K562 (cell line): Measurements from ENCODE around the gene MAN2B1. TPM values are rescaled to one million over a fixed set of nuclear protein-coding genes. Genes with fewer than 3 reads are reported as not detected.

Experiments
- CBFA2T2 ChIP-seq: fragments of 450-650 bp; conservative IDR thresholded peaks from 2 replicates; pipeline ENCODE4 v1.6.1; 2017; ENCODE audit warnings: mild to moderate bottlenecking
- CBX5 ChIP-seq: IDR thresholded peaks from 2 replicates; pipeline ENCODE4 v1.6.1; 2014; ENCODE audit warnings: low read depth, borderline replicate concordance
- CBX8 ChIP-seq: fragments of 200-600 bp; sonication (generic); IDR thresholded peaks from 2 replicates; pipeline ENCODE4 v1.6.1; 2012; ENCODE audit warnings: borderline replicate concordance, mixed run types, low read depth, mild to moderate bottlenecking, moderate library complexity, mixed read lengths, low read length, control low read depth, inconsistent platforms; ENCODE audit not compliant: poor library complexity, severe bottlenecking; ENCODE audit errors: extremely low read depth
- EGR1 ChIP-seq: fragments of 450-650 bp; conservative IDR thresholded peaks from 2 replicates; pipeline ENCODE4 v1.6.1; 2017; ENCODE audit warnings: mild to moderate bottlenecking
- ELF4 ChIP-seq: fragments of 450-650 bp; formaldehyde crosslinking; IDR thresholded peaks from 2 replicates; pipeline ENCODE4 v1.4.0; 2022; ENCODE audit warnings: missing genetic modification characterization
- JUND ChIP-seq, 2 experiments: IDR thresholded peaks; 2 replicates in 1 of 2; 3 replicates in 1 of 2; pipeline ENCODE4 v1.6.1; 2011; ENCODE audit warnings: borderline replicate concordance in 2 of 2, low read depth in 2 of 2, low read length in 2 of 2, improper control_type of control experiment in 1 of 2, missing biosample characterization in 1 of 2, missing genetic modification characterization in 1 of 2, missing genetic modification reagents in 1 of 2
- LARP7 ChIP-seq: fragments of 450-650 bp; IDR thresholded peaks from 2 replicates; pipeline ENCODE4 v1.6.1; 2016
- MNT ChIP-seq, 2 experiments: fragments of 450-650 bp; conservative IDR thresholded peaks; 2 replicates each; pipeline ENCODE4 v1.6.1; 2017; ENCODE audit warnings: mild to moderate bottlenecking in 2 of 2, moderate library complexity in 2 of 2
- NELFE ChIP-seq: IDR thresholded peaks from 2 replicates; pipeline ENCODE4 v1.6.1; 2011; ENCODE audit warnings: mild to moderate bottlenecking; ENCODE audit not compliant: insufficient read depth, insufficient read length
- RBM14 ChIP-seq: fragments of 200-400 bp; formaldehyde crosslinking; IDR thresholded peaks from 2 replicates; pipeline ENCODE4 v1.6.1; 2018; ENCODE audit warnings: low read depth, mild to moderate bottlenecking, low read length, moderate library complexity, borderline replicate concordance; ENCODE audit not compliant: insufficient read depth
- SIRT6 ChIP-seq: IDR thresholded peaks from one replicate; pipeline ENCODE4 v1.6.1; 2012; ENCODE audit warnings: low read depth, mild to moderate bottlenecking, control low read depth, inconsistent platforms, low read length, moderate library complexity
- SMARCE1 ChIP-seq: fragments of 450-650 bp; IDR thresholded peaks from 2 replicates; pipeline ENCODE4 v1.7.1; 2016; ENCODE audit warnings: mild to moderate bottlenecking
- STAT5A ChIP-seq: IDR thresholded peaks from 2 replicates; pipeline ENCODE4 v1.6.1; 2012; ENCODE audit warnings: low read length, inconsistent platforms, borderline replicate concordance
- TCFL5 ChIP-seq: fragments of 250-450 bp; sonication (Bioruptor Pico); conservative IDR thresholded peaks from 2 replicates; pipeline ENCODE4 v1.6.1; 2021; ENCODE audit warnings: mild to moderate bottlenecking, moderate library complexity, matching md5 sums
- WHSC1 ChIP-seq: IDR thresholded peaks from one replicate; pipeline ENCODE4 v1.6.1; 2012; ENCODE audit warnings: low read length, control low read depth, inconsistent platforms
- ZBTB17 ChIP-seq: fragments of 450-650 bp; formaldehyde crosslinking; IDR thresholded peaks from 2 replicates; pipeline ENCODE4 v1.4.0; 2020; ENCODE audit warnings: mild to moderate bottlenecking
- ZMIZ1 ChIP-seq, 2 experiments: fragments of 150-350 bp in 1 of 2; IDR thresholded peaks; 2 replicates each; pipeline ENCODE4 v1.6.1; 2012 to 2016; ENCODE audit warnings: low read depth in 2 of 2, low read length in 2 of 2, mild to moderate bottlenecking in 1 of 2, moderate library complexity in 1 of 2
- ZNF143 ChIP-seq: sonication (generic); formaldehyde crosslinking; IDR thresholded peaks from 2 replicates; pipeline ENCODE4 v1.9.0; 2022; ENCODE audit warnings: mild to moderate bottlenecking, missing genetic modification reagents
- ZZZ3 ChIP-seq: fragments of 450-650 bp; IDR thresholded peaks from 2 replicates; pipeline ENCODE4 v1.6.1; 2016; ENCODE audit warnings: antibody characterized with exemption, mild to moderate bottlenecking, moderate library complexity
- polyA plus RNA-seq, 8 experiments: library from polyadenylated mRNA; depleted of rRNA in 4 of 8; stranded (reverse) in 5 of 8; unstranded in 3 of 8; fragments of >200 nt; fragmentation: Nextera tagmentation in 2 of 8; fragmentation: Illumina TruSeq in 1 of 8; extraction: Ambion mirVana in 2 of 8; extraction: Trizol in 1 of 8; gene quantifications; 2 replicates each; pipeline versions ENCODE4 v1.2.1 to v1.2.3, GENCODE V29; 2011 to 2014; ENCODE audit warnings: inconsistent platforms in 1 of 8, missing spikeins in 1 of 8
- total RNA-seq, 7 experiments: library from RNA; depleted of rRNA in 6 of 7; stranded (reverse); fragments of >200 nt in 6 of 7; fragmentation: Illumina TruSeq in 2 of 7; extraction: Trizol in 2 of 7; gene quantifications; 2 replicates each; pipeline versions ENCODE4 v1.2.1 to v1.2.3, GENCODE V29; 2011 to 2021; ENCODE audit warnings: low replicate concordance in 1 of 7
- TF ChIP-seq, protein P1 (sequence below): sonication (generic); formaldehyde crosslinking; IDR thresholded peaks from 2 replicates; pipeline ENCODE4 v1.8.0; 2022; ENCODE audit warnings: missing genetic modification reagents, mild to moderate bottlenecking, moderate library complexity, borderline replicate concordance
- TF ChIP-seq, protein P2 (sequence below): fragments of 250-450 bp; sonication (Bioruptor Pico); IDR thresholded peaks from 2 replicates; pipeline ENCODE4 v1.8.0; 2021; ENCODE audit warnings: borderline replicate concordance, mild to moderate bottlenecking, moderate library complexity; ENCODE audit not compliant: poor library complexity, severe bottlenecking

The MAN2B1 gene
- total and polyA plus RNA-seq, 9 of the 15 experiments (the other 6 are each of a cell fraction or from before 2014, with no cell fraction given), result 0.59 to 33.8 (median 11.4) TPM

DNA sequence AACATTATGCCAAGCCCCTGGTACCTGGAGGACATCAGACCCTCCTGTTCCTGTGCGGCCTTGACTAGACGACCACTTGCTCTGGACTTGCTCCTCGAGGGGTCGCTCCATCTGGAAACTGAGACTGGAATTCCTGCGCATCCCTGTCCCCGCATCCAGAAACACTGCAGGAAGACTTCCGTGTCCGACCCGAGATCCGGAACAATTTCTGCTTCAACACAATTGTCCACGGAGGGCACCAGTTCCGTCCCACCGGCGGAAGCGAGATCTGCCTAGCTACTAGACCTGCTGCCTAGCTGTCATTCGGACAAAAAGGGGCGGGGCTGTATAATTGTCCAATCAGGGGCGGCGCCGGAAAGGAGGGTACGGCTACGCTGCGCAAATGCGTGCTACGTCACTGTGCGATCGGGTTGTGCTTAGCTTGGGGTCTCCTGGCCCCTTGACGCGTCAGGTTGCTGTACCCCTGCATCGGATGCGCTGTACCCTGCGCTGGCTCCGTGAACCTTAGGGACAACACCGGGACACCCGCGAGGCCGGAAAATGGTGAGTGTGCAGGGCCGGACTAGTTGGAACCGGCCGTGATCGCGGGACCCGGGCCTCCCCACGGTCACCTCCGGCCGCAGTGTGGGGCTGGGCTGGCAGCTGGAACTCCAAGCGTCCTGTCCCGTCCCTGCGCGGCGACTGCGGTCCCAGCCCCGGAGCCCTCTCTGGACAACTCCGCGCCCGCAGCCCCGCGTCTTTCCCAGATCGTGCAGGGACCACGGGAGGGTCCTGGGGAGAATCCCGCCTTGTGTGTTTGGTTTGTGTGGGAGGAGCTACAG, 55.8 kb downstream of the MAN2B1 start, which contains the start of the genes ZNF490 and ZNF791 (continued):
- TF ChIP-seq, protein P1, sequence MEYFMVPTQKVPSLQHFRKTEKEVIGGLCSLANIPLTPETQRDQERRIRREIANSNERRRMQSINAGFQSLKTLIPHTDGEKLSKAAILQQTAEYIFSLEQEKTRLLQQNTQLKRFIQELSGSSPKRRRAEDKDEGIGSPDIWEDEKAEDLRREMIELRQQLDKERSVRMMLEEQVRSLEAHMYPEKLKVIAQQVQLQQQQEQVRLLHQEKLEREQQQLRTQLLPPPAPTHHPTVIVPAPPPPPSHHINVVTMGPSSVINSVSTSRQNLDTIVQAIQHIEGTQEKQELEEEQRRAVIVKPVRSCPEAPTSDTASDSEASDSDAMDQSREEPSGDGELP, result peak; percentile 74; the same call in 1 of the 2 replicates
- TF ChIP-seq MNT (conservative IDR thresholded peaks at IDR 0.05) (peak; percentile 61 to 76), RBM14 (no peak), ELF4 (no peak), TCFL5 (no peak), JUND (IDR thresholded peaks at IDR 0.05; ENCODE audit: borderline replicate concordance, low read depth, low read length) (peak; percentile 63), JUND (tag; IDR thresholded peaks at IDR 0.05; ENCODE audit: borderline replicate concordance, low read depth, low read length) (peak; percentile 55; the same call in 1 of the 3 replicates), SMARCE1 (no peak), ZZZ3 (no peak), WHSC1 (no peak), SIRT6 (no peak), ZNF143 (no peak), ZMIZ1 (IDR thresholded peaks at IDR 0.05; ENCODE audit: low read depth in 2 of 2, low read length in 2 of 2) (no peak), CBFA2T2 (no peak), EGR1 (peak; percentile 72), NELFE (no peak), CBX5 (no peak), LARP7 (no peak), CBX8 (no peak), ZBTB17 (CRISPR knock-in tag) (0 out of 2 replicates have a peak, but pooled peaks have one; percentile 27), STAT5A (no peak)
- TF ChIP-seq, protein P2, sequence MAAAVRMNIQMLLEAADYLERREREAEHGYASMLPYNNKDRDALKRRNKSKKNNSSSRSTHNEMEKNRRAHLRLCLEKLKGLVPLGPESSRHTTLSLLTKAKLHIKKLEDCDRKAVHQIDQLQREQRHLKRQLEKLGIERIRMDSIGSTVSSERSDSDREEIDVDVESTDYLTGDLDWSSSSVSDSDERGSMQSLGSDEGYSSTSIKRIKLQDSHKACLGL (CRISPR knock-in tag), result no peak
